Neural crest cell (in vitro differentiated cells): Measurements from ENCODE around the gene CYP19A1. TPM values are rescaled to one million over a fixed set of nuclear protein-coding genes. Genes with fewer than 3 reads are reported as not detected.

ENCODE experiments used
- DNase-seq: peaks from one replicate; pipeline ENCODE4 v3.0.0; 2021; ENCODE audit warnings: low read depth, mixed read lengths, low spot score
- H3K27ac Mint-ChIP-seq: one replicate; pipeline ENCODE4 v1.8.0; 2021; ENCODE audit warnings: mild to moderate bottlenecking, mixed read lengths; ENCODE audit not compliant: unreplicated experiment
- H3K27me3 Mint-ChIP-seq: 2 replicates; pipeline ENCODE4 v1.8.0; 2021; ENCODE audit warnings: low read depth, mild to moderate bottlenecking, mixed read lengths
- H3K36me3 Mint-ChIP-seq: 2 replicates; pipeline ENCODE4 v1.8.0; 2021; ENCODE audit warnings: low read depth, mild to moderate bottlenecking, mixed read lengths
- H3K4me1 Mint-ChIP-seq: 2 replicates; pipeline ENCODE4 v1.8.0; 2021; ENCODE audit warnings: mixed read lengths
- H3K4me3 Mint-ChIP-seq: one replicate; pipeline ENCODE4 v1.8.0; 2021; ENCODE audit warnings: mild to moderate bottlenecking, mixed read lengths
- H3K9me3 Mint-ChIP-seq: 2 replicates; pipeline ENCODE4 v1.8.0; 2021; ENCODE audit warnings: mixed read lengths
- total RNA-seq: library from RNA; stranded (reverse); gene quantifications from 2 replicates; pipeline ENCODE4 v1.2.1, GENCODE V29; 2021
- TF ChIP-seq, protein P1 (sequence below): fragments of 200-600 bp; sonication (generic); conservative IDR thresholded peaks from 2 replicates; pipeline ENCODE4 v1.5.0; 2021; ENCODE audit warnings: antibody characterized with exemption, mild to moderate bottlenecking

CYP19A1 gene
- total RNA-seq, 1 donor from 2014 or later: not detected

DNA sequence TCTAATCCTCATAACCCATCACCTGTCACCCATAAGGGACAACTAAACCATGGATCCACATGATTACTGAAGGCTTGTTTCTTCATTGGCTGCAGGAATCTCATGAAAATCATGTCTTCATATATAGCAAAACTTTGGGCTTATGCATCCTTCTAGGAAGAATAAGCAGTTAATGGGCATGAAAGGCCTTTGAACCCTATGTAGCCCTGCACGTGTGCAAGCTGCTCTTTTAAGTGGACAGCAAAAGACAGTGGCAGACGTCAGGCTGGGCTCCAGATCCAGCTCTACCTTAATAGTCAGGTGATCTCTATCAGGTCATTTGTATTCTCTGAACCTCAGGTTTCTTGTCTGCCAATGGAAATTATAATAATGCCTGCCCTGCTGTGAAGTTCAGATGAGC is 18.9 kb downstream of the CYP19A1 start:
- TF ChIP-seq, protein P1, sequence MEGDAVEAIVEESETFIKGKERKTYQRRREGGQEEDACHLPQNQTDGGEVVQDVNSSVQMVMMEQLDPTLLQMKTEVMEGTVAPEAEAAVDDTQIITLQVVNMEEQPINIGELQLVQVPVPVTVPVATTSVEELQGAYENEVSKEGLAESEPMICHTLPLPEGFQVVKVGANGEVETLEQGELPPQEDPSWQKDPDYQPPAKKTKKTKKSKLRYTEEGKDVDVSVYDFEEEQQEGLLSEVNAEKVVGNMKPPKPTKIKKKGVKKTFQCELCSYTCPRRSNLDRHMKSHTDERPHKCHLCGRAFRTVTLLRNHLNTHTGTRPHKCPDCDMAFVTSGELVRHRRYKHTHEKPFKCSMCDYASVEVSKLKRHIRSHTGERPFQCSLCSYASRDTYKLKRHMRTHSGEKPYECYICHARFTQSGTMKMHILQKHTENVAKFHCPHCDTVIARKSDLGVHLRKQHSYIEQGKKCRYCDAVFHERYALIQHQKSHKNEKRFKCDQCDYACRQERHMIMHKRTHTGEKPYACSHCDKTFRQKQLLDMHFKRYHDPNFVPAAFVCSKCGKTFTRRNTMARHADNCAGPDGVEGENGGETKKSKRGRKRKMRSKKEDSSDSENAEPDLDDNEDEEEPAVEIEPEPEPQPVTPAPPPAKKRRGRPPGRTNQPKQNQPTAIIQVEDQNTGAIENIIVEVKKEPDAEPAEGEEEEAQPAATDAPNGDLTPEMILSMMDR: no peak
- Mint-ChIP-seq H3K9me3 (no peaks in the 10 kb centered on the region), H3K4me3 (no peak overlapping the region), H3K4me1 (peaks cover 5% of the 10 kb centered on the region), H3K27me3 (no peaks in the 10 kb centered on the region), H3K27ac (no peak overlapping the region), H3K36me3 (no peaks in the 10 kb centered on the region)
- no peak for DNase-seq

DNA sequence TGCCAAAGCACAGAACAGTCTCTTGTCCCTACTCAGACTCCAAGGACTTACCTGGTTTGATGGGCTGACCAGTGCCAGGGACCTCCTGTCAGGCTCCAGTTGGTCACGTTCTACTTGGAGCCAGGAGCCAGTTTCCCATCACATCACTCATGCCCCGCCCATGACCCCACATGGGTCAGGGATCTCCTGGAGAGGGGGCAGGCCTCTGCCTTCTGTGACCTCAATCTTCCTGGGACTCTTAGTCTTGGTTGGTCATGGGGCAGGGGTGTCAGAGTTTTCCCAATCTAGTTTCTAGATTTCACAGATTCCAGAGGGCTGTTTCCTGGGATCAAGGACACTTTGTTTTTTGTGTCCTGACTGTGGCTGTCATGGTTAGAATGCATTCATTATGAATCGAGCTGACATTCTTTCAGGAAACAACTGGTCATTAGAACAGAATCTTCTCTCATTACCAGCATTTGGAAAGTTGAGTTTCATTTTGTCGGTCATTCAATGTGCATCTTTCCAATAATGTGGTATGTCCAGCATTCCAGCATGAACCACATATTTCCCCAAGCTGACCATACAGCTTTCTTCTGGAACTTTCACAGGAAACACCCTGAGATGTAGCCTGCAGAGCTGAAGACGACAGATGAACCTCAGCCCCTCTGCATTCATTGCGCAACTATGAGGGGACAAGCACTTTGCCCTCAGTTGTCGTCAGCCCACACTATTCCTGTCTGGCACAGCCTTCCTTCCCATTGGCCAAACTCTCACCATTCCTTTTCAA is 19.8 kb downstream of the CYP19A1 start:
- H3K4me1 Mint-ChIP-seq: peaks cover 5% of the 10 kb centered on the region
- H3K36me3 Mint-ChIP-seq: no peaks in the 10 kb centered on the region
- H3K4me3 Mint-ChIP-seq: no peak overlapping the region
- H3K9me3 Mint-ChIP-seq: no peaks in the 10 kb centered on the region
- no peak overlapping the region for H3K27ac Mint-ChIP-seq
- TF ChIP-seq, protein P1: no peak
- no peak for DNase-seq
- no peaks in the 10 kb centered on the region for H3K27me3 Mint-ChIP-seq

- TF ChIP-seq, protein P1: no peak
- peaks cover 12% of the 10 kb centered on the region for H3K4me1 Mint-ChIP-seq
- no peak for DNase-seq
- H3K27ac Mint-ChIP-seq: no peak overlapping the region
- H3K36me3 Mint-ChIP-seq: no peaks in the 10 kb centered on the region
- no peaks in the 10 kb centered on the region for H3K9me3 Mint-ChIP-seq
- H3K4me3 Mint-ChIP-seq: no peak overlapping the region
- H3K27me3 Mint-ChIP-seq: no peaks in the 10 kb centered on the region
Observed at GRCh38 chr15:51316636-51317035, 21.8 kb downstream of the CYP19A1 start.

DNA sequence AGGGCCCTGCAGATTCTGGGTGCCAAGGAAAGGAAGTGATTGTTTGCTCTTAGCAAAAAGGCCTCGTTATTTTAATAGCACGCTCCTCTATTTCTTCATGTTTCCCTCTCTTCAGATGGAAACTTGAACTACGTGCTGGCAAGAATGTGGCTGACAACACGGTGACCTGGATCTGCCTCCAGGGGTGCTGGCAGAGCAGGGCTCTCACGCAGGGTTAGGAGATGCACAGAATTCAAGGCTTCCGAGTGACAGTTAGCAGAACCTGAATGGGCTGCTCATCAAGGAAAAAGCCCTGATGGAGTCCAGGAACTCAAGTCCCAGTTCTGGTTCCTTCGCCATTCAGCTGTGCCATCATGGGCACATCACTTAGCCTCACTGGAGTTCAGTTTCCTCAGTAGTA is 22.7 kb downstream of the CYP19A1 start:
- Mint-ChIP-seq H3K4me3 (no peak overlapping the region), H3K4me1 (peaks cover 12% of the 10 kb centered on the region), H3K27me3 (no peaks in the 10 kb centered on the region), H3K9me3 (no peaks in the 10 kb centered on the region), H3K27ac (no peak overlapping the region), H3K36me3 (no peaks in the 10 kb centered on the region)
- TF ChIP-seq, protein P1: no peak
- no peak for DNase-seq

GRCh38 chr15:51314391-51315337 is 23.7 kb downstream of the CYP19A1 start:
- Mint-ChIP-seq H3K27me3 (no peaks in the 10 kb centered on the region), H3K4me3 (no peak overlapping the region), H3K27ac (no peak overlapping the region), H3K4me1 (peaks cover 12% of the 10 kb centered on the region), H3K9me3 (no peaks in the 10 kb centered on the region), H3K36me3 (no peaks in the 10 kb centered on the region)
- TF ChIP-seq, protein P1: no peak
- no peak for DNase-seq
